Measurements from ENCODE around the gene PTPN12. TPM values are rescaled to one million over a fixed set of nuclear protein-coding genes. Genes with fewer than 3 reads are reported as not detected.

Gene PTPN12
- total and polyA plus RNA-seq, 2 donors (not counting 1 experiment from before 2014, with no cell fraction given) = 18.0 to 78.8 TPM

GRCh38 chr7:77684030-77684429, 146.9 kb downstream of the PTPN12 start:
- Histone ChIP-seq H3K9me3 (ENCODE audit: control extremely low read depth in 1 of 3, control insufficient read depth in 2 of 3, insufficient read depth in 1 of 3, low read length in 2 of 3) (no peaks in the 10 kb centered on the region), H4K20me1 (ENCODE audit: control insufficient read depth, insufficient read depth, low read length, poor library complexity, severe bottlenecking) (no peaks in the 10 kb centered on the region), H3K9ac (ENCODE audit: low read length) (no peak overlapping the region), H3K4me3 (ENCODE audit: control extremely low read depth in 1 of 5, extremely low read depth in 1 of 5, insufficient read depth in 1 of 5, low read depth in 2 of 5, low read length in 4 of 5) (no peak overlapping the region), H3K4me1 (ENCODE audit: control insufficient read depth in 2 of 2, insufficient read depth in 2 of 2, low read length in 2 of 2) (no peaks in the 10 kb centered on the region), H3K27ac (ENCODE audit: low read length in 2 of 2) (no peak overlapping the region), H3K79me2 (ENCODE audit: control insufficient read depth, insufficient read depth, low read length) (no peaks in the 10 kb centered on the region), H3K36me3 (replicated peaks in 1 of 2; ENCODE audit: control extremely low read depth in 1 of 2, control insufficient read depth in 1 of 2, extremely low read depth in 1 of 2, insufficient read depth in 2 of 2, low read length in 1 of 2) (peaks cover 0 to 6% of the 10 kb centered on the region in 2 experiments), H3K4me2 (replicated peaks; ENCODE audit: low read depth, low read length, poor library complexity, severe bottlenecking) (no peak overlapping the region), H2AFZ (ENCODE audit: insufficient read depth, low read depth, low read length, poor library complexity, severe bottlenecking) (no peak overlapping the region), H3K27me3 (replicated peaks in 1 of 4; ENCODE audit: control extremely low read depth in 1 of 4, control insufficient read depth in 3 of 4, insufficient read depth in 4 of 4, low read length in 3 of 4) (no peaks in the 10 kb centered on the region)
- Mint-ChIP-seq H3K27me3 (no peaks in the 10 kb centered on the region), H3K4me1 (peaks cover 8% of the 10 kb centered on the region), H3K9me3 (ENCODE audit: insufficient read depth) (no peaks in the 10 kb centered on the region), H3K4me3 (no peak overlapping the region), H3K27ac (no peak overlapping the region)
- ChIA-PET CTCF (interaction anchor here (0.8 to 1.0 kb wide), 3 partner anchors 23 to 75 kb away, joined by 3 to 4 read pairs (median 3); no protein-coding TSS in a partner anchor), POLR2A (no interaction called here)
- DNase-seq (no peak), ATAC-seq (ENCODE audit: low read depth) (no peak)
- 92% methylated on average over 9 of the region's 9 CpGs for WGBS (ENCODE audit: insufficient coverage)
- no peak for TF ChIP-seq EZH2 (IDR thresholded peaks at IDR 0.05; ENCODE audit: borderline replicate concordance, insufficient read depth, low read depth, low read length, poor library complexity, severe bottlenecking)
- no peak for TF ChIP-seq CTCF (IDR thresholded peaks at IDR 0.05)
- intact Hi-C loops (cut with micrococcal nuclease) = no loop called here

- POLR2A ChIA-PET = no interaction called here
- Histone ChIP-seq H3K36me3 (replicated peaks in 1 of 2; ENCODE audit: control extremely low read depth in 1 of 2, control insufficient read depth in 1 of 2, extremely low read depth in 1 of 2, insufficient read depth in 2 of 2, low read length in 1 of 2) (peaks cover 0 to 6% of the 10 kb centered on the region in 2 experiments), H3K27me3 (replicated peaks in 1 of 4; ENCODE audit: control extremely low read depth in 1 of 4, control insufficient read depth in 3 of 4, insufficient read depth in 4 of 4, low read length in 3 of 4) (no peaks in the 10 kb centered on the region), H3K79me2 (ENCODE audit: control insufficient read depth, insufficient read depth, low read length) (no peaks in the 10 kb centered on the region), H3K4me3 (ENCODE audit: control extremely low read depth in 1 of 5, extremely low read depth in 1 of 5, insufficient read depth in 1 of 5, low read depth in 2 of 5, low read length in 4 of 5) (no peak overlapping the region), H3K4me2 (replicated peaks; ENCODE audit: low read depth, low read length, poor library complexity, severe bottlenecking) (no peak overlapping the region), H2AFZ (ENCODE audit: insufficient read depth, low read depth, low read length, poor library complexity, severe bottlenecking) (no peak overlapping the region), H3K9me3 (ENCODE audit: control extremely low read depth in 1 of 3, control insufficient read depth in 2 of 3, insufficient read depth in 1 of 3, low read length in 2 of 3) (no peaks in the 10 kb centered on the region), H3K9ac (ENCODE audit: low read length) (no peak overlapping the region), H3K27ac (ENCODE audit: low read length in 2 of 2) (no peak overlapping the region), H3K4me1 (ENCODE audit: control insufficient read depth in 2 of 2, insufficient read depth in 2 of 2, low read length in 2 of 2) (no peaks in the 10 kb centered on the region), H4K20me1 (ENCODE audit: control insufficient read depth, insufficient read depth, low read length, poor library complexity, severe bottlenecking) (no peaks in the 10 kb centered on the region)
- H3K27ac Mint-ChIP-seq = no peak overlapping the region
- no peak for TF ChIP-seq EZH2 (IDR thresholded peaks at IDR 0.05; ENCODE audit: borderline replicate concordance, insufficient read depth, low read depth, low read length, poor library complexity, severe bottlenecking)
- no peak for TF ChIP-seq CTCF (IDR thresholded peaks at IDR 0.05)
- peaks cover 8% of the 10 kb centered on the region for H3K4me1 Mint-ChIP-seq
- no peak overlapping the region for H3K4me3 Mint-ChIP-seq
- H3K9me3 Mint-ChIP-seq (ENCODE audit: insufficient read depth) = no peaks in the 10 kb centered on the region
- intact Hi-C loops (cut with micrococcal nuclease) = no loop called here
- no peaks in the 10 kb centered on the region for H3K27me3 Mint-ChIP-seq
- ATAC-seq (ENCODE audit: low read depth) (no peak), DNase-seq (no peak)
- CTCF ChIA-PET = interaction anchor here (1.0 kb wide), 2 partner anchors 27 to 43 kb away, joined by 3 read pairs; no protein-coding TSS in a partner anchor
- WGBS (ENCODE audit: insufficient coverage) = 90% methylated on average over 3 of the region's 5 CpGs
These were observed 148.1 kb downstream of the PTPN12 start for GRCh38 chr7:77685233-77685632.

Data from B cell (primary cell).